ENCODE data around the gene F2RL1.
"Not testable (repeated sequence)": the region's sequence is repeated elsewhere in the genome, so short reads cannot be mapped to it uniquely, and the experiment has no call there.

Gene F2RL1

DNA sequence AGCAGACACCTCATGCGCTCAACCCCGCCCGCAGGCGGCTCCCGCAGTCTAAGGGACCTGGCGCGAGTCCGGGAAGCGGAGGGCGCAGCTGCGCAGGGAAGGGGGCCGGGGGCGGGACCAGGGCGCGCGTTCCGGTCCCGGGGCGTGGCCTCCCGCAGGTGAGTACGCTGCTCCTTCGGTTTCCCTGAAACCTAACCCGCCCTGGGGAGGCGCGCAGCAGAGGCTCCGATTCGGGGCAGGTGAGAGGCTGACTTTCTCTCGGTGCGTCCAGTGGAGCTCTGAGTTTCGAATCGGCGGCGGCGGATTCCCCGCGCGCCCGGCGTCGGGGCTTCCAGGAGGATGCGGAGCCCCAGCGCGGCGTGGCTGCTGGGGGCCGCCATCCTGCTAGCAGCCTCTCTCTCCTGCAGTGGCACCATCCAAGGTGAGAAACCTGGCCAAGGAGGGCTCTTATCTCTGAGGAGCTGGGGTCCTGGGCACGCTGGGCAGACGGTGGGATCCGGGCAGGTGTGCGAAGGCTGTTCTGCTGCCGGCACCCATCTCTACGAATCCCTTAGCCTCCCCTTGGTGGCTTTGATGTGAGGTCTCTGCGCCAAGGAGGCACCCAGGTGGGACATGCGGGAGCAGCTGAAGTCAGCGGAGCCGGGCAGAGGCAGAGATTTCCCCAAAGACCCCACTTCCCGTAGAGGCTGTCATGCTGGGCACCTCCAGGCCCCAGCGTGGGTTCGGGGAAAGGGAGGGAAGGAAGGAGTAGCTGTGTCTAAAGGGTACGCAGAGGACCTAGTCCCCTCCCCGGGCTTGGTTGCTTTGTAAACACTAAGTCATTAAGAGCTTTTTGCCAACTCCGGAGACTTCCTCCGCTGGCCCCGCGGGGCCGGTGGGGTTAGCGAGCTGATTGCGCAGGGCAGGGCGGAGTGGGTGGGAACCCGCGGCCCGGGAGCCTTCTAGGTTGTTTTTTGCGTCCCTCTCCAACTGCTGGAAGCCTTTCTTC is at the start of gene F2RL1:
F2RL1 (plus strand) TSS at position 187 of the 988 bp plus-strand sequence; CDS start at position 340, 153 bp downstream.
- TF ChIP-seq CTCF (IDR thresholded peaks at IDR 0.05; ENCODE audit: insufficient read depth, missing control alignments) = no peak
- no peak for FAIRE-seq
- DNase-seq (ENCODE audit: insufficient read length, low spot score) = peak; percentile 55

DNA sequence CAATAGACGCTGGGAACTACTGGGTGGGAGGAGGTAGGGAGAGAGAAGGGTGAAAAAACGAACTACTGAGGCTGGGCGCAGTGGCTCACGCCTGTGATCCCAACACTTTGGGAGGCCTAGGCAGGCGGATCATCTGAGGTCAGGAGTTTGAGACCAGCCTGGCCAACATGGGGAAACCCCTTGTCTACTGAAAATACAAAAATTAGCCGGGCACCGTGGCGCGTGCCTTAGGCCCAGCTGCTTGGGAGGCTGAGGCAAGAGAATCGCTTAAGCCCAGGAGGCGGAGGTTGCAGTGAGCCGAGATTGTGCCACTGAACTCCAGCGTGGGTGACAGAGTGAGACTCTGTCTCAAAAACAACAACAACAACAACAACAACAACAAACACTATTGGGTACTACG is 47.8 kb upstream of the F2RL1 start:
- not testable (repeated sequence) for FAIRE-seq; DNase-seq (ENCODE audit: insufficient read length, low spot score)

DNA sequence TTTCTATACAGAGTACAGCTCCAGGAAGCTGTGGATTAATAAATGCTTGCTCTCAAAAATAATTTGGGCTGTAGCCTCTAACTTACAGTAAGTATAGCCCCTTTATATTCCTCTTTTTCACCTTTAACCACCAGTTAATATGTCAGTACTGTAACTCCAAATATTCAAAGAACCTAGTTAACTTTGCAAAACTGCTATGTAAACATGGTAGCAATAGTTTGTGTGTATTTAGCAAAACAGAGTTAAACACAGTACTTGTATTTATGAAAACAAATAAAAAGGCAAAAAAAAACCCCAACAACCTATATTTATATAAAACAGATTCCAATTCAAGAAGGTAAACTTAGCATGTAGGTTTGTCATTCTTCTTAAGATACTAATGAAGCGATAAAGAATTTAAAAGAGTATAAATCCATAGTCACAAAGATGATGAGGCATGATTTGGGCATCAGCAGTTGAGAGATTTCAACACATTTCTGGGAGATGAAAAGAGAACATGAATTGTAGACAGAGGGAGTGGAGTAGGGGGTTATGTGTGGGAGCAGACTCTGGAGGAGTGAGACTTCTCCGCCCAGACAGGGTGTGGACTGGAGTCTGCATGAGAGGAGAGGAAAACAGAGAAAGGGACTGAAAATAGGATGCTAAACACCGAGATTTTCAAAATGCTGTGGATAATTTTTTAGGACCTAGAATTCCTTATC is 47.0 kb upstream of the F2RL1 start:
- TF ChIP-seq CTCF (IDR thresholded peaks at IDR 0.05; ENCODE audit: insufficient read depth, missing control alignments) = no peak
- DNase-seq (ENCODE audit: insufficient read length, low spot score) = no peak
- FAIRE-seq = no peak

DNA sequence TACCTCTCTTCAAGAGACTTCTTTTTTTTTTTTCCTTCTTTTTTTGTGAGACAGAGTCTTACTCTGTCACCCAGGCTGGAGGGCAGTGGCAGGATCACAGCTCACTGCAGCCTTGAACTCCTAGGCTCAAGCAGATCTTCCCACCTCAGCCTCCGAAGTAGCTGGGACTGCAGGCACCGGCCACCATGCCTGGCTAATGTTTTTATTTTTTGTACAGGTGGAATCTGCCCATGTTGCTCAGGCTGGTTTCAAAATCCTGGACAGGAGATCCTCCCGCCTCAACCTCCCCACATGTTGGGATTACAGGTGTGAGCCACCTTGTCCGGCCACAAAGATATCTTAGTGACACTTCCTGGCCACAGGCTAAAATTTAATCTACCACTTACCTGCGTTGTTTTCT is 42.9 kb upstream of the F2RL1 start:
- TF ChIP-seq CTCF (IDR thresholded peaks at IDR 0.05; ENCODE audit: insufficient read depth, missing control alignments) = no peak
- no peak for FAIRE-seq
- no peak for DNase-seq (ENCODE audit: insufficient read length, low spot score)

GRCh38 chr5:76776391-76776790 is 42.4 kb upstream of the F2RL1 start:
- TF ChIP-seq CTCF (IDR thresholded peaks at IDR 0.05; ENCODE audit: insufficient read depth, missing control alignments) = no peak
- DNase-seq (ENCODE audit: insufficient read length, low spot score) = no peak
- FAIRE-seq = no peak

- not testable (repeated sequence) for FAIRE-seq; DNase-seq (ENCODE audit: insufficient read length, low spot score)
Observed at GRCh38 chr5:76780616-76781015, 38.2 kb upstream of the F2RL1 start.

- TF ChIP-seq CTCF (IDR thresholded peaks at IDR 0.05; ENCODE audit: insufficient read depth, missing control alignments) = no peak
- DNase-seq (ENCODE audit: insufficient read length, low spot score) = no peak
- no peak for FAIRE-seq
Observed at GRCh38 chr5:76781775-76782174, 37.1 kb upstream of the F2RL1 start.

DNA sequence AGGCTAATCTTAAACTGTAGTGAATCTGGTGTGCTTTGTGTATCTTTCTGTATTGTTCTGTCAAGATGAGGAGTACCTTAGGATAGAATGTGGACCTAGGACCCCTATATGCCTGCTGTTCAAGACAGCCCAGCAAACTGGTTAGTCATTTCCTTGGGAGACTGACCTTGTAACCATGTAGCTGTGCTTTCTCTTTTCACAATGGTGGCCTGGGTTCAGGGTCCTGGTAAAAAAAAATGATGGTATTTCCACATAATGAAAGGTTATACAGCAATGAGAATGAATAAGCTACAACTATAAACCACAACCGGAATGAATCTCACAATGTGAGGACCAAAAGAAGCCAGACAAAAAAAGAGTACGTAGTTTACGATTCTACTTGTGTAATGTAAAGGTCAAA is 36.4 kb upstream of the F2RL1 start:
- no peak for FAIRE-seq
- TF ChIP-seq CTCF (IDR thresholded peaks at IDR 0.05; ENCODE audit: insufficient read depth, missing control alignments) = no peak
- DNase-seq (ENCODE audit: insufficient read length, low spot score) = no peak

Data from D721Med (cell line).